Fibroblast of the conjunctiva (primary cell): ENCODE measurements around the gene VAMP8.
"Not testable (repeated sequence)": the region's sequence is repeated elsewhere in the genome, so short reads cannot be mapped to it uniquely, and the experiment has no call there.

Experiments
- DNase-seq: peaks from one replicate; pipeline ENCODE4 v3.0.0-alpha.2; 2010; ENCODE audit warnings: low read depth

Gene VAMP8

GRCh38 chr2:85579266-85579935 lies 2.0 kb downstream of the VAMP8 start:
- DNase-seq = no peak

- no peak for DNase-seq
Observed at GRCh38 chr2:85580206-85580605, 2.8 kb downstream of the VAMP8 start.

DNA sequence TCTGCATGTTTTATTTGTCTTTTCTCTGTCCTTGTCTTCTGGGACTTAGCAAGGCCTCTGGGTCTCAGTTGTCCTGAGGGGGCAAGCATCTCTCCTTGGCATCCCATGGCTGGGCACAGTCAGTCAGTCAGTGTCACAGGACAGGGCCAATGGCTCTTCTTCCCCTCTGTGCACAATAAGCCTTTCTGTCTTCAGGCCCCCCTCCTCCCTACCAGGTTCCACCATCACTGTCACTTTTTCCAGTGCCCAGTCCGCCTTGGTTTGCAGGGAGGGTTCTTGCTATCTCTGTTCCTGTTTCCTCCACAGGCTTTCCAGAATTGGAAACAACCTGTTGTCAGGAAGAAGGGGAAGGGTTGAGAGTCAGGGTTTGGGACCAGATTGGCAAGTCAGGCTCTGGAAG lies 5.1 kb downstream of the VAMP8 start:
- DNase-seq = no peak

- DNase-seq = no peak
Observed at GRCh38 chr2:85583667-85584353, 6.4 kb downstream of the VAMP8 start.

GRCh38 chr2:85584354-85584856 lies 7.0 kb downstream of the VAMP8 start, which contains the start of gene VAMP5:
TSS of gene VAMP5 (plus strand) at chr2:85584431. CDS start at chr2:85584491, 60 bp downstream.
- no peak for DNase-seq

- DNase-seq = no peak
Observed at GRCh38 chr2:85584857-85585780, 7.7 kb downstream of the VAMP8 start.

GRCh38 chr2:85585781-85586105 lies 8.4 kb downstream of the VAMP8 start:
- no peak for DNase-seq

GRCh38 chr2:85588236-85588635 lies 10.8 kb downstream of the VAMP8 start:
- DNase-seq = no peak

GRCh38 chr2:85588645-85589044 lies 11.3 kb downstream of the VAMP8 start:
- no peak for DNase-seq

DNA sequence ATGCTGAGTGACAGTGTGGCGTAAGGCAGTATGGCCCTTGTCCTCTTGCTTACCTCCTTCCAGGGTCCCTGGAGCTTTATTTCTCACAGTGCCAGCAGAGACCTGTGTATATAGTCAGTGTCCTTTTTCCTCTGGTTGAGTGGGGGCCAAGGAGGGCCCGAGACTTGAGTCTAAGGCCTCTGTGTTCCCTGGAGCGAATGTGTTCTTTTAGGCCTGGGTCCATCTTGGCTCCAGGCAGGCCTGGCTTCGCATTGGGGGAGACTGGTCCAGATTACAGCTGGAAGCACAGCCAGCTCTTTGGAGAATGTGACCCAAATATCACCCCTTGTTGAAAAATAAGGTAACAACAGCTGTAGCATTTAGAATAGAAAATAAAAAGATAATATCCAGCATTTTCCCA lies 11.8 kb downstream of the VAMP8 start:
- DNase-seq = no peak

DNA sequence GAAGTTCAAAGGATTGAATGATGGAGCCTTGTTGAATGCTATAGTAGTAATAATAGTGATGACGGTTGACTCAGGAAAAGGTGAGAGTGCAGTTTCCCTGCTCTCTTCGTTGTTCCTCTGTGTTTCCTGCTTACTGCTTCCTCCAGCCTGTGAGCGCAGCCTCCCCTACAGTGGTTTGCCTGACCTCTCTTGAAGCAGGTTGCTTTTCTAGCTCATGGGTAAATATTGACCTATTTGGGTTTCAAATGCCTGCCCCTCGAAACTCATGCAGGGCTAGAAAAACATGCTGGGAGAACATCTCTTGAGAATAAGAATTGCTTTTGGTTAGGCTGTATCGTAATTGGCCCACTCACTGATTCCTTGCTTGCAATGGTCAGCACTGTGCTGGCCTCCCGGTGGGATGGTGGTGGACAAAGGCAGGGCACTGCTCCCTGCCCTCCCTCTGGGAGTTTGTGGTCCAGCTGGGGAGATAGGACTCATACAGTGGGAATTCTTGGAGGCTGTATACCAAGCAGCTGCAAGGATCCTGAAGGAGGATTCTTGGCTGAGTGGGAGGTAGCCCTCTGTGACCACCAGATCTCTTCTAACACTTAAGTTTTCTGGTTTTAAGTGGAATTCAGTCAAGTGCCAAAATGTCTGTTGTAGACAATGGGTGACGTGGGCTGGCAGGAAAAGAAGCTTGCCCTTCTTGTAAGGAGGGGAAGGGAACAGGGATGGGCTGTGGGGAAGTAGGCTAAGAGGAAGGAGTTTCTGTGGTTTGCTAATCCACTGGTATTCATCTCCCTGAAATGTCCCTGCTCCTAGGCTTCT lies 12.8 kb downstream of the VAMP8 start:
- no peak for DNase-seq

DNA sequence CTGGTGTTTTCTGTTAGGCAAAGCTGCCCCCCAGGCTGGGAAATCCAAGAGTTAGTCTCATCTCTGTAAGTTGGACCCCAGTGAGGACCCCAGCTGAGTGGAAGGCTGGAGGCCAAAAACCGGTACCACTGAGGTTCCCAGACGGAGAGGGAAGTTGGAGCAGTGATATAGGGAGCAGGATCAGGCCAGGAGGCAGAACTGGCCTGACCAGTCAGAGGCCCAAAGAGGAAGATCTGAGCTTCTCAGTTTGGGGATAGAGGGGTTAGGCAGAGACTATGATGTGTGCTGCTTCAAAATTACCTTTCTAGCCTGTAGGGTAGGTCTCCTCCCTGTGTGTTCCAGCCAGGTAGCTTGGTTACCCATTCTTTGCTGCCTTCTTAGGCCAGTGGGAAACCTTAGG lies 13.6 kb downstream of the VAMP8 start:
- no peak for DNase-seq

GRCh38 chr2:85591563-85591962 lies 14.2 kb downstream of the VAMP8 start:
- DNase-seq = no peak

DNA sequence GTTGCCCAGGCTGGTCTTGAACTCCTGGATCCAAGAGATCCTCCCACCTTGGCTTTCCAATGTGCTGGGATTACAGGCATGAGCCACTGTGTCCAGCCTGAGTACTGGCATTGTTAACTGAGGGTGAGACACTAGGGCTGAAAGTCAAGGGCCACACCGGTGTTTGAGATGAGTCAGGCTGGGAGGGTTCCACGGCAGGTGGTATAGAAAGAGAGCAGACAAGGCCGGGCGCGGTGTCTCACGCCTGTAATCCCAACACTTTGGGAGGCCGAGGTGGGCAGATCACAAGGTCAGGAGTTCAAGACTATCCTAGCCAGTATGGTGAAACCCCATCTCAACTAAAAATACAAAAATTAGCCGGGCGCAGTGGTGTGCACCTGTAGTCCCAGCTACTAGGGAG lies 14.9 kb downstream of the VAMP8 start:
- not testable (repeated sequence) for DNase-seq

DNA sequence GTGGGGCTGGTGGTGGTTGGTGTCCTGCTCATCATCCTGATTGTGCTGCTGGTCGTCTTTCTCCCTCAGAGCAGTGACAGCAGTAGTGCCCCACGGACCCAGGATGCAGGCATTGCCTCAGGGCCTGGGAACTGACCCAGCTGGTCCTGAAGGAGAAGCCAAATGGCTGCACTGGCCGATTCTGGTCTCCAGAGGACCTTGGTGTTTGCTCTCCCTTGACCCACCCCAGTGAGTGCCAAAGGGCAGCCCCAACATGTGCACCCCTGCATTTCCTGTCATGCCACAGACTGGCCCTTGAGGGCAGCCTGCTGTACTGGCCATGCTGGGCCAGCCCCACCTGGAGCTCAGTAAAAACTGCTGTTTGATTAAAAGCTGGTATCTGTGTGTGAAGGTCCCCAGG lies 15.6 kb downstream of the VAMP8 start:
- DNase-seq = no peak

DNA sequence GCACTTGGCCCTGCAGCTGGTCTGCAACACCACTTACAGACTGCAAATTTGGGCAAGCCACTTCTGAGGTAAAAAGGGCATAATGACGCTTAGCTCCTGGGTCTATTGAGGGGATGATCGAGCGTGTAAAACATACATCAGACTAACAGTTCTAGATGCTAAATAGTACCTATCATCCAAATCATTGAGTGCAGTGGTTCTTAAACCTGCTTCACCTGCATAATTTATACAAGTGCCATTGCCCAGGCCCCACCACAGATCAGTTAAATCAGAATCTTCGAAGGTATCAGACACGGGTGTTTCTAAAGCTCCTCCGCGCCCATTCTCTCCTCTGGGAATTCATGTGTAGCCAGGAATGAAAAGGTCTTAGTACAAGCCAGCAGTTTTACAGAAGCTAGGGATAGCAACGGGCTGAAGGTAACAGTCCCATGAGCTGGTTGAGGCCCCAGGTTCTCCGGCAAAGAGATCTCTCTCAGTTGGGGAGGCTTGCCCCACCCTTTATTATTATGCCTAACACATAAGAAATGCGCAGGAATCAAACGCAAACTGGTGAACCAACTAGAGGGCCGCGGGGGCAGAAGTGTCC lies 17.4 kb downstream of the VAMP8 start:
- no peak for DNase-seq

GRCh38 chr2:85595301-85596025 lies 18.1 kb downstream of the VAMP8 start, which contains the start of gene RNF181:
TSS of gene RNF181 (plus strand) at chr2:85595745. CDS start at chr2:85595764, 19 bp downstream.
- peak; percentile 98 for DNase-seq

DNA sequence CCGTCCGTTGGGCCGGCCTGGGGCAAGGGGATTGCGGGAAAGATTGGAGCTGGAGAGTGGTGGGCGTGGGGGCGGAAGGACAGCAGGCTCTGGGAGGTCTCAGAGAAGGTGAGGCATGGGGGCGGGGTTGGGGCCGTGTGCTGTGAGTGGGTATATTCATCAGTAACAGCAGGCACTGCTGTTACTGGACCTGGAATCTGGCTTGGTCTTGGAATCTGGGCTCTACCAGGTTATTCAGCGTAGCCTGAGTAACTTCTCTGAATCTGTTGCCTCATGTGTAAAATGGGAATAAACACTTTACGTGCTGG lies 18.6 kb downstream of the VAMP8 start:
- DNase-seq = no peak

GRCh38 chr2:85596486-85597143 lies 19.2 kb downstream of the VAMP8 start:
- DNase-seq = no peak

GRCh38 chr2:85597241-85597640 lies 19.9 kb downstream of the VAMP8 start:
- DNase-seq = no peak
